HG03196 (cell line): Measurements from ENCODE around the gene SYTL2.
"Not testable (repeated sequence)": the region's sequence is repeated elsewhere in the genome, so short reads cannot be mapped to it uniquely, and the experiment has no call there.

Experiments
- ATAC-seq: cut with Tn5 transposase; IDR thresholded peaks from one replicate; pipeline ENCODE4 v1.9.1; 2021; ENCODE audit not compliant: unreplicated experiment

SYTL2 gene

GRCh38 chr11:85795712-85796487, 15.0 kb downstream of the SYTL2 start:
- ATAC-seq, result no peak

- no peak for ATAC-seq
Observed at GRCh38 chr11:85791409-85791990, 19.4 kb downstream of the SYTL2 start.

- no peak for ATAC-seq
Observed at GRCh38 chr11:85787809-85788760, 22.9 kb downstream of the SYTL2 start.

- ATAC-seq, result no peak
Observed at GRCh38 chr11:85787168-85787567, 23.8 kb downstream of the SYTL2 start.

GRCh38 chr11:85784480-85785265, 26.3 kb downstream of the SYTL2 start:
- ATAC-seq, result no peak

GRCh38 chr11:85783758-85784157, 27.2 kb downstream of the SYTL2 start:
- no peak for ATAC-seq

- not testable (repeated sequence) for ATAC-seq
Observed at GRCh38 chr11:85780780-85781517, 30.0 kb downstream of the SYTL2 start.

GRCh38 chr11:85779956-85780640, 30.8 kb downstream of the SYTL2 start:
- ATAC-seq, result no peak

GRCh38 chr11:85777603-85777972, 33.4 kb downstream of the SYTL2 start:
- not testable (repeated sequence) for ATAC-seq

- ATAC-seq, result no peak
Observed at GRCh38 chr11:85776951-85777602, 33.9 kb downstream of the SYTL2 start.

GRCh38 chr11:85774256-85775101, 36.5 kb downstream of the SYTL2 start:
- ATAC-seq, result no peak

GRCh38 chr11:85772695-85773094, 38.2 kb downstream of the SYTL2 start:
- no peak for ATAC-seq

GRCh38 chr11:85771568-85771967, 39.4 kb downstream of the SYTL2 start:
- ATAC-seq, result no peak

- ATAC-seq, result no peak
Observed at GRCh38 chr11:85769771-85770170, 41.2 kb downstream of the SYTL2 start.

- no peak for ATAC-seq
Observed at GRCh38 chr11:85768473-85769146, 42.3 kb downstream of the SYTL2 start.

- no peak for ATAC-seq
Observed at GRCh38 chr11:85767246-85767945, 43.5 kb downstream of the SYTL2 start.

GRCh38 chr11:85766721-85767161, 44.2 kb downstream of the SYTL2 start:
- ATAC-seq, result no peak
